IPS-15b (cell line): ENCODE measurements around the gene PRDM11.

ENCODE experiments used
- H3K27me3 ChIP-seq: one replicate; pipeline ENCODE4 v1.6.1; 2013; ENCODE audit warnings: low read length; ENCODE audit not compliant: control insufficient read depth, insufficient read depth
- H3K36me3 ChIP-seq: one replicate; pipeline ENCODE4 v1.6.1; 2013; ENCODE audit warnings: low read length; ENCODE audit not compliant: control insufficient read depth, insufficient read depth
- H3K4me1 ChIP-seq: one replicate; pipeline ENCODE4 v1.6.1; 2013; ENCODE audit warnings: mild to moderate bottlenecking, low read length; ENCODE audit not compliant: control insufficient read depth, insufficient read depth
- H3K4me3 ChIP-seq: one replicate; pipeline ENCODE4 v1.5.1; 2013; ENCODE audit warnings: low read depth, low read length
- H3K9ac ChIP-seq: one replicate; pipeline ENCODE4 v1.6.1; 2013; ENCODE audit warnings: low read depth, mild to moderate bottlenecking, low read length
- H3K9me3 ChIP-seq: one replicate; pipeline ENCODE4 v1.6.1; 2013; ENCODE audit warnings: mild to moderate bottlenecking, low read length; ENCODE audit not compliant: control insufficient read depth, insufficient read depth

PRDM11 gene

DNA sequence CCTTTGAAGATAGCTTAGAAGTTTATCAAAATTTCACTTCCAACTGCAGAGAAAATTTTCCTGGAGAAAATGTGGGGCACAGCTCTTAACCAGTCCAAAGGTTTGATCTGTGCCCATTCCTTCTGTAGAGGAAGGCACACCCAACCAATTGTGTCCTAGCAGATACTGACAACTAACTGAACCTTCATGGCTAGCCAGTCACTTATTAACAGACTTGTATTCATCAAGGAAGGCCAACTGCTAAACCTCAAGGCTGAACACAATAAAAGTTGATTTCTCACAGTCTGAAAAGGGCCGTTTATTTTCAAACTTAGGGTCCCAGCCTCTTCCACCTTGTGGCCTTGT is 120.2 kb downstream of the PRDM11 start:
- H3K9me3 ChIP-seq = no peaks in the 10 kb centered on the region
- H3K36me3 ChIP-seq = no peaks in the 10 kb centered on the region
- H3K9ac ChIP-seq = no peak overlapping the region
- H3K4me3 ChIP-seq = no peak overlapping the region
- no peaks in the 10 kb centered on the region for H3K27me3 ChIP-seq
- no peaks in the 10 kb centered on the region for H3K4me1 ChIP-seq

DNA sequence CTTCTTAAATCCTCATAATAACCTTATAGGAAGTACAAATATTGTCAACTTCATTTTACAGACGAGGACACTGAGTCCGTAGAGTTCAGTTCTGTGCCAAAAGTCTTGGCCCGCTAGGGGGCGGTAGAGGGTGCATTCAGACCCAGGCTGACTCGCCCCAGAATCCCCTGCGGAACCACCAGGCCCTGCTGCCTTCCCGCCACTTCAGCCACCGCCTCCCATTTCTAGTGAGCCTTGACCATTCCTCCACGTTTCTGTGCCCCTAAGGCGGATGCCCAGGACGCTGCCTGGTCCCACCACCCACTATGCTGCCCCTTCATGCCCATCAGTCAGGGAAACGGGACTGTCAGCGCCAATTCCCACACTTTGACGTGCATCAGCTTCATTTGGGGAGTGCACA is 120.6 kb downstream of the PRDM11 start:
- no peaks in the 10 kb centered on the region for H3K36me3 ChIP-seq
- no peak overlapping the region for H3K9ac ChIP-seq
- H3K9me3 ChIP-seq = no peaks in the 10 kb centered on the region
- no peak overlapping the region for H3K4me3 ChIP-seq
- H3K27me3 ChIP-seq = no peaks in the 10 kb centered on the region
- H3K4me1 ChIP-seq = no peaks in the 10 kb centered on the region

GRCh38 chr11:45267652-45268299 is 121.3 kb downstream of the PRDM11 start:
- Histone ChIP-seq H3K9me3 (no peaks in the 10 kb centered on the region), H3K27me3 (no peaks in the 10 kb centered on the region), H3K4me3 (no peak overlapping the region), H3K4me1 (no peaks in the 10 kb centered on the region), H3K36me3 (no peaks in the 10 kb centered on the region), H3K9ac (no peak overlapping the region)

GRCh38 chr11:45269678-45270077 is 123.2 kb downstream of the PRDM11 start:
- Histone ChIP-seq H3K4me3 (no peak overlapping the region), H3K27me3 (no peaks in the 10 kb centered on the region), H3K4me1 (no peaks in the 10 kb centered on the region), H3K9ac (no peak overlapping the region), H3K36me3 (no peaks in the 10 kb centered on the region), H3K9me3 (no peaks in the 10 kb centered on the region)

- Histone ChIP-seq H3K27me3 (no peaks in the 10 kb centered on the region), H3K4me3 (no peak overlapping the region), H3K4me1 (no peaks in the 10 kb centered on the region), H3K9ac (no peak overlapping the region), H3K9me3 (no peaks in the 10 kb centered on the region), H3K36me3 (no peaks in the 10 kb centered on the region)
Observed at GRCh38 chr11:45270946-45271716, 124.7 kb downstream of the PRDM11 start.

DNA sequence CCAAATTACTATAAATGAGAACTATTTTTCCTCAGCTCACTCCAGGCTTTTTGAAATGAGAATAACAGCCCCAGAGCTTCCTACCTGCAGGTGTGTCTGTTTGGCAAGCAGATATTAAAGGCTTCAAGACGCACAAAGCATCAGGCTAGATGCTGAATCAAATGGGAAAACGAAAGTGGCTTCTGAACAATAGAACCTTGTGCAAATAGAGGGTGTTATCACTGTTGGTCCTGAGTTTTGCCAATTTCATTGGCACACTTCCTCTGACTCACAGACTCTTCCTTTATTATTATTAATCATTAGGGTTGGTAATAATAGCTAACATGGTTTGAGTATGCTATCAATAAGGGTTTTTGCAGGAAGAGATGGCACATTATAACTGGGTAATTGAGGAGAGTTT is 126.3 kb downstream of the PRDM11 start:
- no peaks in the 10 kb centered on the region for H3K4me1 ChIP-seq
- H3K4me3 ChIP-seq = no peak overlapping the region
- no peaks in the 10 kb centered on the region for H3K27me3 ChIP-seq

DNA sequence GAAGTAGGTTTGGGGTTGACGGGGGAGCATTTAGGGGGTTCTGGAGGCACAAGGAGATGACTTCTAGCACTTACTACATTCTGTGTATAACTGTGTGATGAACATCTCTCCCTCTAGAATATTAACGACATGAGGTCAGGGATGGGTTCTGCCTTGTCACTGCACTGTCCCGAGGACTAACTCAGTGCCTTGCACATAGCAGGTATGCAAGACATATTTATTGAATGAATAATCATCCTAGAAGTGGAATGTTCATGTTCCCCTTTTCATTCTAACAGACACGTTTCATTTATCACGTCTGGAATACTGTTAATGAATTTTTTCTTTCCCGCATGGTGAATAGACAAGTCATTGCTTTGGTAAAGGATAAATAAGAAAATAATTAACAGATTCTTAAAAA is 127.1 kb downstream of the PRDM11 start:
- Histone ChIP-seq H3K36me3 (no peaks in the 10 kb centered on the region), H3K4me3 (no peak overlapping the region), H3K9me3 (no peaks in the 10 kb centered on the region), H3K27me3 (no peaks in the 10 kb centered on the region), H3K4me1 (no peaks in the 10 kb centered on the region), H3K9ac (no peak overlapping the region)

More for the DNA sequence above, 126.3 kb downstream of the PRDM11 start:
- no peaks in the 10 kb centered on the region for H3K9me3 ChIP-seq
- H3K9ac ChIP-seq = no peak overlapping the region
- no peaks in the 10 kb centered on the region for H3K36me3 ChIP-seq

DNA sequence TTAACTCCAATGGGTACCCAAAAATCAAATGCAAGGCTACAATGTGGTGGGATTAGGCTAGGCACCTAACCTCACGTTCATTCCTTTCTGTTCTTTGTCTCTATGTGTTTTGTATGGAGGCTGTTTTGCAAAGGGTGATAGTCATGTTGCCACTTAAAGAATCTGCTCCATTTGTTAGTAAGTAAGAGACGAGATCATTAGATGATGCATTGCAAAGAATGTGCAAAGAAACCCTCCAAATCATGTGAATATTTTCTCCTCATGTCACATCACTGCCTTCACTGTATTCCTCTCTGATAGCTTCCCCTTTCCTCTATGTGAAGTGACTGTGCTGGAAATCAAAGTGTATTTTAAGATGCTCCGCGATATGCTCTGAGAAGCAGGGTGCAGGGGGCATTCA is 127.8 kb downstream of the PRDM11 start:
- no peaks in the 10 kb centered on the region for H3K4me1 ChIP-seq
- no peaks in the 10 kb centered on the region for H3K27me3 ChIP-seq

DNA sequence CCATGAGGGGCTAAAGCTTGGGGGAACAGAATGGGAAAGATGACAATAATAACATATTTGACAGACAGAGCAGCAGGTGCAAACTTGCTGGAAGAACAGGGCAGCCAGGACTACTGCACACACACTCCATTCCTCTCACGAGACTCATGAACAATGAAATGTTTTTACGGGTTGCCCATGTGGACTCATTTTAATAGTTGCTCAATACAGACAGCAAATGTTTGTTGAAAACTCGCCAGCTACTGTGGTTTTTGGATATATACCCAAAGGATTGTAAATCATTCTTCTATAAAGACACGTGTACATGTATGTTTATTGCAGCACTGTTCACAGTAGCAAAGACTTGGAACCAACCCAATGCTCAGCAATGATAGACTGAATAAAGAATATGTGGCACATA is 129.4 kb downstream of the PRDM11 start:
- no peaks in the 10 kb centered on the region for H3K36me3 ChIP-seq
- H3K9me3 ChIP-seq = peaks cover 6% of the 10 kb centered on the region
- no peaks in the 10 kb centered on the region for H3K4me1 ChIP-seq
- H3K27me3 ChIP-seq = no peaks in the 10 kb centered on the region
- no peak overlapping the region for H3K9ac ChIP-seq
- H3K4me3 ChIP-seq = no peak overlapping the region

More for the DNA sequence above, 127.8 kb downstream of the PRDM11 start:
- no peaks in the 10 kb centered on the region for H3K36me3 ChIP-seq
- no peaks in the 10 kb centered on the region for H3K9me3 ChIP-seq
- no peak overlapping the region for H3K9ac ChIP-seq
- H3K4me3 ChIP-seq = no peak overlapping the region

GRCh38 chr11:45278714-45279113 is 132.3 kb downstream of the PRDM11 start:
- H3K27me3 ChIP-seq = no peaks in the 10 kb centered on the region

DNA sequence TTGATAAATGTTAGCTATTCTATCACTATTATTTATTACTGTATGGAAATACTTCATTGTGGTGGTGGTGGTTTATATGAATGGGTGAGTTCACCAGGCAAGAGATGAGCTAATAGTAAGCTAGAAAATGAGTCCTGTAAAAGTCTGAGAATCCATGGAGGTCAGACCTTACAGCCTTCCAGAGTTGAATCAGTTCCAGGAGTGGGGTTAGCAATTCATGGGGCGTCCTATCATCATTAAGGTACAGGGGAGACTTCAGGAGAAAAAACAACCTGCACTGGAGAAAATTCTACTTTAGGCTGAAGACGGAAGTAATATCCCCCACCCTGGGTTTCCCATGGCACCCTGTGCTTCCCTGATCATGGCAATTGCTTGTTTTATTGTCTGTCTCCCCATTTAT is 133.2 kb downstream of the PRDM11 start:
- Histone ChIP-seq H3K4me3 (no peak overlapping the region), H3K27me3 (peaks cover 7% of the 10 kb centered on the region), H3K9me3 (peaks cover 6% of the 10 kb centered on the region), H3K36me3 (no peaks in the 10 kb centered on the region), H3K4me1 (no peaks in the 10 kb centered on the region), H3K9ac (no peak overlapping the region)

More at GRCh38 chr11:45278714-45279113, 132.3 kb downstream of the PRDM11 start:
- no peaks in the 10 kb centered on the region for H3K36me3 ChIP-seq
- no peak overlapping the region for H3K9ac ChIP-seq
- H3K4me3 ChIP-seq = no peak overlapping the region
- no peaks in the 10 kb centered on the region for H3K4me1 ChIP-seq
- peaks cover 6% of the 10 kb centered on the region for H3K9me3 ChIP-seq

- Histone ChIP-seq H3K9ac (no peak overlapping the region), H3K4me1 (no peaks in the 10 kb centered on the region), H3K36me3 (no peaks in the 10 kb centered on the region), H3K4me3 (no peak overlapping the region), H3K9me3 (peaks cover 6% of the 10 kb centered on the region), H3K27me3 (peaks cover 15% of the 10 kb centered on the region)
Observed at GRCh38 chr11:45280449-45280848, 134.0 kb downstream of the PRDM11 start.
